ENCODE data around the gene ZNF14. TPM values are rescaled to one million over a fixed set of nuclear protein-coding genes. Genes with fewer than 3 reads are reported as not detected.
"Not testable (repeated sequence)": the region's sequence is repeated elsewhere in the genome, so short reads cannot be mapped to it uniquely, and the experiment has no call there.

Gene ZNF14
- total and polyA plus RNA-seq, 2 of the 4 experiments (the other 2 are of a cell fraction) = 1.2 to 5.4 TPM

- no CpG with 5 or more reads among the region's 10 CpGs for WGBS, 2 experiments (ENCODE audit: extremely low coverage in 2 of 2, insufficient read length in 1 of 2)
These were observed 39.1 kb upstream of the ZNF14 start for GRCh38 chr19:19771963-19772362.

GRCh38 chr19:19769971-19770370 lies 37.1 kb upstream of the ZNF14 start:
- H2BK5ac ChIP-seq (ENCODE audit: low read depth, low read length, poor library complexity, severe bottlenecking); dilution Hi-C loops (cut with HindIII; ENCODE audit: low sequenced_read_pairs, unreplicated experiment); H4K20me1 ChIP-seq (ENCODE audit: insufficient read depth, low read length); H4K5ac ChIP-seq (ENCODE audit: low read depth, low read length); H2BK20ac ChIP-seq (ENCODE audit: low read depth, low read length); H3K4me2 ChIP-seq (ENCODE audit: low read depth, low read length); H4K8ac ChIP-seq (ENCODE audit: low read depth in 2 of 2, low read length in 2 of 2); H3K18ac ChIP-seq (ENCODE audit: low read depth, low read length); POLR2A ChIA-PET (ENCODE audit: unreplicated experiment); H3K23ac ChIP-seq (ENCODE audit: low read depth, low read length); H3K14ac ChIP-seq (replicated peaks; ENCODE audit: low read depth, low read length); H3K56ac ChIP-seq (ENCODE audit: extremely low read depth, insufficient read depth, low read length); H3K4me3 ChIP-seq (ENCODE audit: insufficient read depth, low read depth, low read length); H3K27ac ChIP-seq (ENCODE audit: insufficient read depth, low read length); H3K36me3 ChIP-seq (ENCODE audit: control insufficient read depth, insufficient read depth, low read length); H4K91ac ChIP-seq (ENCODE audit: insufficient read depth, low read depth, low read length); in situ Hi-C loops (cut with MboI; ENCODE audit: low sequenced_read_pairs); H2BK15ac ChIP-seq (ENCODE audit: low read depth, low read length); H3K27me3 ChIP-seq (ENCODE audit: control insufficient read depth, insufficient read depth, low read length); CTCF ChIA-PET; H3K79me1 ChIP-seq (ENCODE audit: low read depth in 1 of 2, low read length in 2 of 2); H2AFZ ChIP-seq (replicated peaks; ENCODE audit: low read length, poor library complexity); H3K9me3 ChIP-seq (ENCODE audit: control insufficient read depth, insufficient read depth, low read length); H3K4ac ChIP-seq (ENCODE audit: low read depth, low read length); ATAC-seq (ENCODE audit: low read depth); H2BK120ac ChIP-seq (ENCODE audit: low read depth, low read length); H2AK9ac ChIP-seq (replicated peaks; ENCODE audit: low read depth, low read length, poor library complexity); H2AK5ac ChIP-seq (ENCODE audit: low read depth, low read length); intact Hi-C loops (cut with micrococcal nuclease); H3K9ac ChIP-seq (ENCODE audit: low read depth, low read length); H3K4me1 ChIP-seq (ENCODE audit: control insufficient read depth, insufficient read depth, low read length); H3K9me1 ChIP-seq (ENCODE audit: insufficient read depth, low read length); BruUV-seq (replicated peaks); DNase-seq: not testable (repeated sequence)
- 94% methylated on average over 2 of the region's 28 CpGs; no CpG with 5 or more reads in 1 of the 2 experiments for WGBS, 2 experiments (ENCODE audit: extremely low coverage in 2 of 2, insufficient read length in 1 of 2)

More at GRCh38 chr19:19771963-19772362, 39.1 kb upstream of the ZNF14 start:
- CTCF ChIA-PET; H3K14ac ChIP-seq (replicated peaks; ENCODE audit: low read depth, low read length); dilution Hi-C loops (cut with HindIII; ENCODE audit: low sequenced_read_pairs, unreplicated experiment); H4K91ac ChIP-seq (ENCODE audit: insufficient read depth, low read depth, low read length); H2AK5ac ChIP-seq (ENCODE audit: low read depth, low read length); H2BK15ac ChIP-seq (ENCODE audit: low read depth, low read length); BruUV-seq (replicated peaks); H3K9ac ChIP-seq (ENCODE audit: low read depth, low read length); H2AK9ac ChIP-seq (replicated peaks; ENCODE audit: low read depth, low read length, poor library complexity); H2BK5ac ChIP-seq (ENCODE audit: low read depth, low read length, poor library complexity, severe bottlenecking); H4K5ac ChIP-seq (ENCODE audit: low read depth, low read length); POLR2A ChIA-PET (ENCODE audit: unreplicated experiment); H3K36me3 ChIP-seq (ENCODE audit: control insufficient read depth, insufficient read depth, low read length); H2AFZ ChIP-seq (replicated peaks; ENCODE audit: low read length, poor library complexity); ATAC-seq (ENCODE audit: low read depth); H3K4ac ChIP-seq (ENCODE audit: low read depth, low read length); H3K4me2 ChIP-seq (ENCODE audit: low read depth, low read length); H3K18ac ChIP-seq (ENCODE audit: low read depth, low read length); H2BK20ac ChIP-seq (ENCODE audit: low read depth, low read length); H3K79me1 ChIP-seq (ENCODE audit: low read depth in 1 of 2, low read length in 2 of 2); in situ Hi-C loops (cut with MboI; ENCODE audit: low sequenced_read_pairs); H3K27ac ChIP-seq (ENCODE audit: insufficient read depth, low read length); intact Hi-C loops (cut with micrococcal nuclease); H4K20me1 ChIP-seq (ENCODE audit: insufficient read depth, low read length); H3K27me3 ChIP-seq (ENCODE audit: control insufficient read depth, insufficient read depth, low read length); H2BK120ac ChIP-seq (ENCODE audit: low read depth, low read length); H4K8ac ChIP-seq (ENCODE audit: low read depth in 2 of 2, low read length in 2 of 2); DNase-seq; H3K56ac ChIP-seq (ENCODE audit: extremely low read depth, insufficient read depth, low read length); H3K9me1 ChIP-seq (ENCODE audit: insufficient read depth, low read length); H3K23ac ChIP-seq (ENCODE audit: low read depth, low read length); H3K4me1 ChIP-seq (ENCODE audit: control insufficient read depth, insufficient read depth, low read length); H3K9me3 ChIP-seq (ENCODE audit: control insufficient read depth, insufficient read depth, low read length); H3K4me3 ChIP-seq (ENCODE audit: insufficient read depth, low read depth, low read length): not testable (repeated sequence)
